CD14-positive monocyte (primary cell): ENCODE measurements around the gene ZNF621. TPM values are rescaled to one million over a fixed set of nuclear protein-coding genes. Genes with fewer than 3 reads are reported as not detected.

Experiments used
- DNase-seq, 3 donors: peaks; one replicate each; pipeline ENCODE4 v3.0.0-alpha.2; 2011 to 2022
- H2AFZ ChIP-seq: 2 replicates; pipeline ENCODE4 v1.6.0; 2012; ENCODE audit warnings: mild to moderate bottlenecking, low read depth, low read length, inconsistent platforms; ENCODE audit not compliant: insufficient read depth, poor library complexity, severe bottlenecking
- H3K27ac ChIP-seq, 2 donors: 1 replicate in 1 of 2; 2 replicates in 1 of 2; pipeline ENCODE4 v1.5.1; 2012 to 2013; ENCODE audit warnings: low read length in 2 of 2, control low read depth in 1 of 2, inconsistent platforms in 1 of 2, low read depth in 1 of 2, mild to moderate bottlenecking in 1 of 2
- H3K27me3 ChIP-seq, 2 donors: one replicate each; pipeline versions ENCODE4 v1.6.0 to v1.6.1; 2011 to 2013; ENCODE audit warnings: low read length in 2 of 2; ENCODE audit not compliant: control insufficient read depth in 2 of 2, insufficient read depth in 2 of 2
- H3K36me3 ChIP-seq, 2 donors: replicated peaks in 1 of 2; 1 replicate in 1 of 2; 2 replicates in 1 of 2; pipeline versions ENCODE4 v1.5.1 to v1.6.1; 2012 to 2013; ENCODE audit warnings: low read length in 2 of 2, control low read depth in 1 of 2, inconsistent platforms in 1 of 2, mild to moderate bottlenecking in 1 of 2; ENCODE audit not compliant: insufficient read depth in 2 of 2, control insufficient read depth in 1 of 2
- H3K4me1 ChIP-seq, 2 donors: 1 replicate in 1 of 2; 2 replicates in 1 of 2; pipeline versions ENCODE4 v1.5.1 to v1.6.1; 2012 to 2013; ENCODE audit warnings: low read length in 2 of 2, control low read depth in 1 of 2, inconsistent platforms in 1 of 2, mild to moderate bottlenecking in 1 of 2, moderate library complexity in 1 of 2; ENCODE audit not compliant: insufficient read depth in 2 of 2, control insufficient read depth in 1 of 2
- H3K4me2 ChIP-seq: replicated peaks from 2 replicates; pipeline ENCODE3; 2012; ENCODE audit warnings: low read length, moderate library complexity, mild to moderate bottlenecking; ENCODE audit not compliant: poor library complexity, severe bottlenecking; ENCODE audit errors: extremely low read depth
- H3K4me3 ChIP-seq, 3 experiments: fragments of 200-600 bp in 1 of 3; sonication (generic) in 1 of 3; replicated peaks in 1 of 3; 1 replicate in 2 of 3; 2 replicates in 1 of 3; pipeline ENCODE4 v1.5.1; 2011 to 2013; ENCODE audit warnings: low read length in 3 of 3, mild to moderate bottlenecking in 3 of 3, control low read depth in 2 of 3, low read depth in 2 of 3, inconsistent platforms in 1 of 3, moderate library complexity in 1 of 3
- H3K79me2 ChIP-seq: 2 replicates; pipeline ENCODE4 v1.6.0; 2012; ENCODE audit warnings: mild to moderate bottlenecking, control low read depth, inconsistent platforms, low read length, moderate library complexity; ENCODE audit not compliant: insufficient read depth
- H3K9ac ChIP-seq: 2 replicates; pipeline ENCODE4 v1.6.0; 2017; ENCODE audit warnings: low read length, mild to moderate bottlenecking; ENCODE audit not compliant: insufficient read depth, poor library complexity, severe bottlenecking
- H3K9me3 ChIP-seq, 2 donors: replicated peaks in 1 of 2; 1 replicate in 1 of 2; 2 replicates in 1 of 2; pipeline versions ENCODE4 v1.5.1 to v1.6.1; 2012 to 2013; ENCODE audit warnings: low read length in 2 of 2, control low read depth in 1 of 2; ENCODE audit not compliant: control insufficient read depth in 1 of 2, insufficient read depth in 1 of 2
- H4K20me1 ChIP-seq: 2 replicates; pipeline ENCODE4 v1.6.0; 2012; ENCODE audit warnings: mild to moderate bottlenecking, low read length, control low read depth, moderate library complexity; ENCODE audit not compliant: insufficient read depth
- H3K27ac Mint-ChIP-seq, 7 donors: one replicate each; pipeline ENCODE4 v1.8.0; 2020; ENCODE audit warnings: mild to moderate bottlenecking in 7 of 7, mixed read lengths in 7 of 7, moderate library complexity in 6 of 7, inconsistent platforms in 2 of 7
- H3K27me3 Mint-ChIP-seq, 3 donors: one replicate each; pipeline ENCODE4 v1.8.0; 2021 to 2022; ENCODE audit warnings: low read depth in 3 of 3, mild to moderate bottlenecking in 3 of 3, mixed read lengths in 3 of 3, moderate library complexity in 3 of 3, inconsistent platforms in 1 of 3
- H3K36me3 Mint-ChIP-seq, 2 donors: one replicate each; pipeline ENCODE4 v1.8.0; 2020; ENCODE audit warnings: mixed read lengths in 2 of 2, inconsistent platforms in 1 of 2, mild to moderate bottlenecking in 1 of 2
- H3K4me1 Mint-ChIP-seq: one replicate; pipeline ENCODE4 v1.8.0; 2020; ENCODE audit warnings: mild to moderate bottlenecking, mixed read lengths
- H3K4me3 Mint-ChIP-seq, 2 donors: one replicate each; pipeline ENCODE4 v1.8.0; 2020; ENCODE audit warnings: mild to moderate bottlenecking in 2 of 2, mixed read lengths in 2 of 2, moderate library complexity in 1 of 2
- H3K9me3 Mint-ChIP-seq, 7 donors: one replicate each; pipeline ENCODE4 v1.8.0; 2020 to 2022; ENCODE audit warnings: mixed read lengths in 7 of 7, mild to moderate bottlenecking in 6 of 7, moderate library complexity in 6 of 7, inconsistent platforms in 2 of 7
- CTCF ChIP-seq: fragments of 200-600 bp; IDR thresholded peaks from one replicate; pipeline ENCODE4 v1.8.0; 2022; ENCODE audit warnings: antibody characterized with exemption, mild to moderate bottlenecking
- WGBS: methylation state at CpG from one replicate; pipeline ENCODE4 v1.1.5; 2013; ENCODE audit warnings: missing lambda C conversion rate; ENCODE audit not compliant: insufficient coverage; 5-methylcytosine and 5-hydroxymethylcytosine counted together
- intact Hi-C, 2 donors: fragments of 100-400 bp; cut with micrococcal nuclease; formaldehyde crosslinking; loops; one replicate each; pipeline versions ENCODE4 v1.15.0 to v1.15.1; 2023
- polyA plus RNA-seq, 3 donors: library from polyadenylated mRNA; depleted of rRNA in 1 of 3; unstranded in 2 of 3; stranded (reverse) in 1 of 3; fragments of 300-500 nt in 2 of 3; fragments of >200 nt in 1 of 3; fragmentation: Illumina TruSeq in 2 of 3; gene quantifications; 1 replicate in 2 of 3; 2 replicates in 1 of 3; pipeline ENCODE4 v1.2.3, GENCODE V29; 2012 to 2021

The ZNF621 gene
- polyA plus RNA-seq, 3 donors: 1.1 to 12.2 (median 2.0) TPM

DNA sequence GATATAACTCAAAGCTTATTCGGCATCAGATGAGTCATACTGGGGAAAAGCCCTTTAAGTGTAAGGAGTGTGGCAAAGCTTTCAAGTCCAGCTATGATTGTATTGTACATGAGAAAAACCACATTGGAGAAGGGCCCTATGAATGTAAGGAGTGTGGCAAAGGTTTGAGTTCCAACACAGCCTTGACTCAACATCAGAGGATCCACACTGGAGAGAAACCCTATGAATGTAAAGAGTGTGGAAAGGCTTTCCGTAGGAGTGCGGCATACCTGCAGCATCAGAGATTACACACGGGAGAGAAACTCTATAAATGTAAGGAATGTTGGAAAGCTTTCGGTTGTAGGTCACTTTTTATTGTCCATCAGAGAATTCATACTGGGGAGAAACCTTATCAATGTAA, 7.5 kb downstream of the ZNF621 start:
- H3K9ac ChIP-seq: no peak overlapping the region
- 100% methylated on average over 3 of the region's 5 CpGs for WGBS
- H3K79me2 ChIP-seq: peaks cover 7% of the 10 kb centered on the region
- H3K4me3 ChIP-seq: peak overlapping the region in 1 of 3 experiments; percentile 8
- peaks cover 22 to 43% of the 10 kb centered on the region in 2 donors for H3K9me3 ChIP-seq
- no peak overlapping the region for H3K27ac Mint-ChIP-seq
- H4K20me1 ChIP-seq: no peaks in the 10 kb centered on the region
- H3K4me2 ChIP-seq: no peak overlapping the region
- no peak for DNase-seq
- H3K27ac ChIP-seq: no peak overlapping the region
- H2AFZ ChIP-seq: no peak overlapping the region
- H3K4me3 Mint-ChIP-seq: no peak overlapping the region
- H3K36me3 ChIP-seq: peaks cover 53 to 86% of the 10 kb centered on the region in 2 donors
- H3K4me1 Mint-ChIP-seq: peaks cover 2% of the 10 kb centered on the region
- H3K4me1 ChIP-seq: no peaks in the 10 kb centered on the region
- peaks cover 29 to 52% (median 43%) of the 10 kb centered on the region in 7 donors for H3K9me3 Mint-ChIP-seq
- TF ChIP-seq CTCF: no peak
- peaks cover 81 to 92% of the 10 kb centered on the region in 2 donors for H3K36me3 Mint-ChIP-seq
- H3K27me3 ChIP-seq: no peaks in the 10 kb centered on the region
- peaks cover 0 to 2% (median 0%) of the 10 kb centered on the region in 3 donors for H3K27me3 Mint-ChIP-seq
- intact Hi-C loops: no loop called here

- H3K27ac Mint-ChIP-seq: no peak overlapping the region
- no peak for DNase-seq
- no peaks in the 10 kb centered on the region for H3K27me3 ChIP-seq
- no peak overlapping the region for H3K27ac ChIP-seq
- intact Hi-C loops: no loop called here
- H3K4me3 Mint-ChIP-seq: no peak overlapping the region
- peaks cover 36 to 68% (median 54%) of the 10 kb centered on the region in 7 donors for H3K9me3 Mint-ChIP-seq
- no peaks in the 10 kb centered on the region for H3K79me2 ChIP-seq
- H3K27me3 Mint-ChIP-seq: peaks cover 0 to 2% (median 0%) of the 10 kb centered on the region in 3 donors
- H4K20me1 ChIP-seq: no peaks in the 10 kb centered on the region
- no peaks in the 10 kb centered on the region for H3K4me1 ChIP-seq
- peaks cover 44 to 78% of the 10 kb centered on the region in 2 donors for H3K36me3 ChIP-seq
- no peak overlapping the region for H3K9ac ChIP-seq
- no peak for TF ChIP-seq CTCF
- H3K4me2 ChIP-seq: no peak overlapping the region
- H3K4me3 ChIP-seq: no peak overlapping the region
- peaks cover 74 to 83% of the 10 kb centered on the region in 2 donors for H3K36me3 Mint-ChIP-seq
- H3K4me1 Mint-ChIP-seq: peaks cover 2% of the 10 kb centered on the region
- H3K9me3 ChIP-seq: peaks cover 26 to 49% of the 10 kb centered on the region in 2 donors
- no peak overlapping the region for H2AFZ ChIP-seq
Observed at GRCh38 chr3:40534283-40534682, 9.5 kb downstream of the ZNF621 start.
